ENCODE results near the gene KIF3B. TPM values are rescaled to one million over a fixed set of nuclear protein-coding genes. Genes with fewer than 3 reads are reported as not detected.
"Not testable (repeated sequence)": the region's sequence is repeated elsewhere in the genome, so short reads cannot be mapped to it uniquely, and the experiment has no call there.

KIF3B gene
- total RNA-seq, 1 experiment from 2014 or later, result 20.0 TPM

GRCh38 chr20:32319100-32319499, 41.6 kb downstream of the KIF3B start:
- intact Hi-C loops (cut with micrococcal nuclease), result no loop called here
- Histone ChIP-seq H3K9me3 (ENCODE audit: low read length) (no peaks in the 10 kb centered on the region), H3K4me1 (ENCODE audit: insufficient read depth, low read length) (peaks cover 9% of the 10 kb centered on the region), H3K9ac (ENCODE audit: low read length) (no peak overlapping the region), H3K27me3 (ENCODE audit: low read length) (no peaks in the 10 kb centered on the region), H3K9me2 (replicated peaks; ENCODE audit: low read length) (no peaks in the 10 kb centered on the region), H3F3A (ENCODE audit: low read length, unreplicated experiment) (no peaks in the 10 kb centered on the region), H4K20me1 (ENCODE audit: low read length) (no peaks in the 10 kb centered on the region), H3K4me3 (ENCODE audit: low read length) (no peak overlapping the region), H2AFZ (ENCODE audit: low read length) (no peak overlapping the region), H3K36me3 (ENCODE audit: low read depth, low read length) (peaks cover 13% of the 10 kb centered on the region), H3K4me2 (ENCODE audit: low read length) (no peak overlapping the region), H3K79me2 (ENCODE audit: low read length) (no peaks in the 10 kb centered on the region), H3K27ac (ENCODE audit: low read length) (no peak overlapping the region)
- CTCF ChIA-PET, result no interaction called here
- TF ChIP-seq EZH2 (IDR thresholded peaks at IDR 0.05; ENCODE audit: low read length, unreplicated experiment) (no peak), CTCF (conservative IDR thresholded peaks at IDR 0.05; ENCODE audit: low read depth, low read length) (no peak), EZH2phosphoT487 (IDR thresholded peaks at IDR 0.05; ENCODE audit: borderline replicate concordance, low read length) (no peak)
- POLR2A ChIA-PET (ENCODE audit: unreplicated experiment), result no interaction called here
- BruUV-seq (replicated peaks), result no TSS peak
- DNase-seq (no peak), ATAC-seq (no peak)

- TF ChIP-seq EZH2phosphoT487 (IDR thresholded peaks at IDR 0.05; ENCODE audit: borderline replicate concordance, low read length), result no peak
- no peak for TF ChIP-seq CTCF (conservative IDR thresholded peaks at IDR 0.05; ENCODE audit: low read depth, low read length)
- TF ChIP-seq EZH2 (IDR thresholded peaks at IDR 0.05; ENCODE audit: low read length, unreplicated experiment), result no peak
- ChIA-PET POLR2A (ENCODE audit: unreplicated experiment) (no interaction called here), CTCF (no interaction called here)
- H3K9me2 ChIP-seq (replicated peaks; ENCODE audit: low read length), result no peaks in the 10 kb centered on the region
- no peak overlapping the region for H3K9ac ChIP-seq (ENCODE audit: low read length)
- no peak overlapping the region for H2AFZ ChIP-seq (ENCODE audit: low read length)
- H3K4me2 ChIP-seq (ENCODE audit: low read length), result no peak overlapping the region
- no peak overlapping the region for H3K4me3 ChIP-seq (ENCODE audit: low read length)
- no peaks in the 10 kb centered on the region for H4K20me1 ChIP-seq (ENCODE audit: low read length)
- DNase-seq (no peak), ATAC-seq (no peak)
- BruUV-seq (replicated peaks), result no TSS peak
- no peaks in the 10 kb centered on the region for H3F3A ChIP-seq (ENCODE audit: low read length, unreplicated experiment)
- H3K36me3 ChIP-seq (ENCODE audit: low read depth, low read length), result peaks cover 13% of the 10 kb centered on the region
- H3K79me2 ChIP-seq (ENCODE audit: low read length), result no peaks in the 10 kb centered on the region
- intact Hi-C loops (cut with micrococcal nuclease), result no loop called here
- no peaks in the 10 kb centered on the region for H3K9me3 ChIP-seq (ENCODE audit: low read length)
- no peaks in the 10 kb centered on the region for H3K27me3 ChIP-seq (ENCODE audit: low read length)
- H3K27ac ChIP-seq (ENCODE audit: low read length), result no peak overlapping the region
- peaks cover 9% of the 10 kb centered on the region for H3K4me1 ChIP-seq (ENCODE audit: insufficient read depth, low read length)
Measured at GRCh38 chr20:32320305-32320704, 42.9 kb downstream of the KIF3B start.

- H3K4me2 ChIP-seq (ENCODE audit: low read length), result no peak overlapping the region
- no peak overlapping the region for H2AFZ ChIP-seq (ENCODE audit: low read length)
- ATAC-seq (no peak), DNase-seq (no peak)
- H3K79me2 ChIP-seq (ENCODE audit: low read length), result no peaks in the 10 kb centered on the region
- TF ChIP-seq CTCF (conservative IDR thresholded peaks at IDR 0.05; ENCODE audit: low read depth, low read length) (no peak), EZH2 (IDR thresholded peaks at IDR 0.05; ENCODE audit: low read length, unreplicated experiment) (no peak), EZH2phosphoT487 (IDR thresholded peaks at IDR 0.05; ENCODE audit: borderline replicate concordance, low read length) (no peak)
- intact Hi-C loops (cut with micrococcal nuclease), result no loop called here
- no peaks in the 10 kb centered on the region for H3K27me3 ChIP-seq (ENCODE audit: low read length)
- no peaks in the 10 kb centered on the region for H3F3A ChIP-seq (ENCODE audit: low read length, unreplicated experiment)
- no peak overlapping the region for H3K4me3 ChIP-seq (ENCODE audit: low read length)
- H3K9me3 ChIP-seq (ENCODE audit: low read length), result no peaks in the 10 kb centered on the region
- no peaks in the 10 kb centered on the region for H4K20me1 ChIP-seq (ENCODE audit: low read length)
- no TSS peak for BruUV-seq (replicated peaks)
- H3K36me3 ChIP-seq (ENCODE audit: low read depth, low read length), result peaks cover 8% of the 10 kb centered on the region
- CTCF ChIA-PET, result no interaction called here
- no peaks in the 10 kb centered on the region for H3K9me2 ChIP-seq (replicated peaks; ENCODE audit: low read length)
- peaks cover 12% of the 10 kb centered on the region for H3K4me1 ChIP-seq (ENCODE audit: insufficient read depth, low read length)
- POLR2A ChIA-PET (ENCODE audit: unreplicated experiment), result no interaction called here
- no peak overlapping the region for H3K27ac ChIP-seq (ENCODE audit: low read length)
- no peak overlapping the region for H3K9ac ChIP-seq (ENCODE audit: low read length)
Measured at GRCh38 chr20:32321390-32321789, 43.9 kb downstream of the KIF3B start.

GRCh38 chr20:32322260-32322659, 44.8 kb downstream of the KIF3B start:
- H3K4me3 ChIP-seq (ENCODE audit: low read length); BruUV-seq (replicated peaks); H3K27ac ChIP-seq (ENCODE audit: low read length); H3K4me2 ChIP-seq (ENCODE audit: low read length); H3K9ac ChIP-seq (ENCODE audit: low read length); H3K9me3 ChIP-seq (ENCODE audit: low read length); H4K20me1 ChIP-seq (ENCODE audit: low read length); H3K9me2 ChIP-seq (replicated peaks; ENCODE audit: low read length); H3K36me3 ChIP-seq (ENCODE audit: low read depth, low read length); H2AFZ ChIP-seq (ENCODE audit: low read length); H3K79me2 ChIP-seq (ENCODE audit: low read length); POLR2A ChIA-PET (ENCODE audit: unreplicated experiment); ATAC-seq; CTCF ChIA-PET; DNase-seq; H3F3A ChIP-seq (ENCODE audit: low read length, unreplicated experiment); intact Hi-C loops (cut with micrococcal nuclease); H3K27me3 ChIP-seq (ENCODE audit: low read length): not testable (repeated sequence)
- H3K4me1 ChIP-seq (ENCODE audit: insufficient read depth, low read length), result peaks cover 11% of the 10 kb centered on the region
